Activated CD4-positive, CD25-positive, alpha-beta regulatory T cell treated with anti-CD3 and anti-CD28 coated beads, Interleukin-2, amount 50 U/mL, for 24 hours (primary cell): ENCODE results near the gene SLC24A3.

Experiments
- ATAC-seq, 2 donors: fragments of 150-1000 bp; cut with Tn5 transposase; one replicate each; pipeline ENCODE4 v1.10.0; 2021; ENCODE audit warnings: mild to moderate bottlenecking in 1 of 2, moderate library complexity in 1 of 2

Gene SLC24A3

DNA sequence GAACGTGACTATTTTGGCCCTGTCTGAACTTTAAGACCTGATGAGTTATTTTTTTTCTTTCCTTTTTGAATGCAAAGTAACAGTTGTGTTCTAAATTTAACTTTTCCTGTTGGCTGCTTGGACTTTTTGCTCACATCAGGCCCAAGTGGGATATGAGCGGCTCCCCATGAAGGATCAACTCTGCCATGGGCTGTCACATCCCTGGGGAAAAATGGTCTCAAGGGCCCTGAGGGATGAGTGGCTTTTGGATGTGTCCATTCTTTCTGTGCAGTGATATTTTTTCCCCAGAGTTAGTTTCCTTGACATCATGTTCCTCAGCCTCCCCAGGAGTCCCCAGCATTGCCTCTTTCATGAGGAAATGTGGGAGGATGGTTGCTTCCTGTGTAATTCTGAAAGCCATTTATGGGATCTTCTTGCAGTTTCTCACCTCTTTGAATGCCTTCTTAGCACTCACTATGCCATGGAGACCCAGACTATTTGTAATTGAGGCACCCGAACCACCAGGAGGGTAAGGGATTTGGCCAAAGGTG is 92.5 kb downstream of the SLC24A3 start:
- no peak for ATAC-seq

DNA sequence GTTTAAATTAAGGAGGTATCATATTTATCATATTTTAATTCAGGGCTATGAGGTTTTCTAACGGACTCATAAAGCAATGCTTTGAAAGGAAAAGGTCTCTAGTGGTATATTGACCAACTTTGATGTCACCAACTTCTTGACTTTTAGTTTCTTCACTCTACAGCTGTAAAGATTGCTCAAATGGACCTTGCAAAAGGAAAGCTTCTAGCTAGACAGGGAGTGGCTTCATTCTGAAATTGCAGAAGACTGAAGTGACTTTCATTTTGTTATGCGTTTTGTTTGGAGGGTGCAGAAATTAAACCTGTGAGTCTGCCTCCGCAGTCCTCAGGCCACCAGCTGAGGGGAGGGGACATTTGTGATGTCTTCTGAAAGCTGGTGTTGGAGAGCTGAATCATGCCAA is 95.7 kb downstream of the SLC24A3 start:
- ATAC-seq = no peak

DNA sequence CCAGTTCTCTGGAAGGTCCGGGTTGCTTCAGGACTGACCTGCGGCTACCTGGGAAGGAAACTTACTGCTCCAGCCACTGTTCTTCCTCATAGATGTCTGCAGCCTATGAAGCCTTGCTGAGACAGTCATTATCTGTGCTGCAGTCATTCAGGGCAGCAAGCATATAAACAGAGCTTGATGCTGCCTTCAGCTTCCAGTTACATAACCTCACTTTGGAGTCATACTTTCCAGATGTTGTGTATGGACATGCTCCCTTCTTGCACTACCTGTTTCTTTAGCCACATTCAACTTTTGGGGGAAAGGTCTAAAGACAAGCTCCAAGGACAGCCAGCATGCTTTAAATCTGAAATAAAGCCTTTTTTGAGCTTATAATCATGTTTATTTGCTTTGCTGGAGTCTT is 98.1 kb downstream of the SLC24A3 start:
- no peak for ATAC-seq

DNA sequence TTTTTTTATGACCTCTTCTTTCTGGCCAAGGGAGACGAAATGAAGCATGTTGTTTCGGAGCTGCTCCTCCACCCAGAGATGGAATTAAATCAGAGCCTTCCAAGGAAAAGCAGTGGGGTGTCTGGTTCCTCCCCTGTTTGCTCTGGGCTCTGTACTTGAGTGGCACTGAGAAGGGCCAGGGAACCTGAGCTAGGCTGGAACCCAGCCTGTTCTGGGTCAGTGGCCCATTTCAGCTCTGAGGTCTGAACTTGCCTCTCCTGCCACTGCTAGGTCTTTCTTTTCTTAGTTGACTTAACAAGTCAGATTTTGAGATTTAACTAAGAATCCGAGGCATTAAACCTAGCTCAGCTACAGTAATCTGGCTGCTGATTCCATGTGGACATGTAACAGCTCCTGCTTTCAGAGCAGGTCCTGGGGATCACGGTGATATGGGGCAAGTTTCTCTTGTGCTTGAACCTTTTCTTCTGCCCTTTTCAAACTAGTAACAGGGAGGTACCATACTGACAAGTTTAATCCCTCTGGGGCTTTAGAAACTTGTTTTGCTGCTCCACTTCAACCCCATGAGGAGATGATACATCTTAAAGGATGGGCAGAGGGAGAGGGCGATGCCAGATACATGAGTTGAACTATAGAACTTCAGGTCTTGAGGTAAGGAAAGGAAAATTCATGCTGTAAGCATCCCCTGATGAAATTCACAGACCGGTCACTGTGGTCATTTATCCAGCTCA is 101.1 kb downstream of the SLC24A3 start:
- no peak for ATAC-seq

DNA sequence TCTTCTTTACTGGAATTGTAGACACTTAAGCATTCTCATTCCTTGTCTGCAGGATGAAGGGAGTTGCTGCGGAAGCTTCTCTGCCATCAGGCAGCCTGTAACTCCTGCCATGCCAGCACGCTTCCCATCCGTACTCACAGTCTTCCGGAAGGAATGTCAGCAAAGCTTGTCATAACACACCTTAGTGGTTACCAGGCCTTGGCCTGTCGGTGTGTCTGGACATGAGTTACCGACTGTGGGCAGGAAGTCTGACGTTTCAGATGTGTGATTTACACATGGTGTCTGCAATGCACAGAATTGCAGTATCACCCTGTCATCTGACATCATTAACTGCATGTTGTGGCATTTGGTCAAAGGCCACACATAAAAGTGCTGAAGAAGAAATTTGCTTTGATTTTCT is 102.2 kb downstream of the SLC24A3 start:
- no peak for ATAC-seq

DNA sequence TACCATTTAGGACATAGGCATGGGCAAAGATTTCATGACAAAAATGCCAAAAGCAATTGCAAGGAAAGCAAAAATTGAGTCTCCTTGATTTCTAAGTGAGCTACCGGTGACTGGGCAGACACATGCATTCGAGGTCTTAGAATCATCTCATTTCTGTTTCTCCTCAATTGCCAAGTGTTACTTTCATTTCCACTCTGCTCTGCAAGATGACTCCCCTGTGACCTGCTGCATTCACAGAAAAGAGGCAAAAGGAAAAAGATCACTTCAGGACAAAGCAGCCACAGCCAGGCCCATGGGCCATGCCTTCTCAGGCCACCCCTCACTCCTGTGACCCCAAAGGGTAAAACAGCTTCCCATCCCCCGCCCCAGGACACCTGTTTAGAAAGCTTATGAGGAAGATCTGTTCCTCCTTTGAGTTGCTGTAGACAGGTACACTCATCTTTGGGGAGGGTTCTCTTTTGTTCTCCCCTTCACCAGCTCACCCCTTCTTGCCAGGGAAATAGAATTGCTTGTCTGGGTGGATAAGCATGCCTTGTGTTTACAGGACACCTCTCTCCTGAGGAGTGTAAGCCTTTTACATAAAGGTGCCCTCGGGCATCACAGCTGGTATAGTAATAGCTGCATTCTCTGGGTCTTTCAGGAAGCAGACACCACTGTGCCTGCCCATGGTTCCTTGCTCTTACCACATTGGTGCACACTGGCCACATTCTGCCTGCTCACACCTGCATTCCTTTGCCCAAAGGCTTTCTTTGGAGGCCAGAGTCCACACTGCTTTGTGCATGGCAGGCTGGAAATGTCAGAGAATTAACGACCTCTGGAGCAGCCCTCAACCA is 105.0 kb downstream of the SLC24A3 start:
- no peak for ATAC-seq

DNA sequence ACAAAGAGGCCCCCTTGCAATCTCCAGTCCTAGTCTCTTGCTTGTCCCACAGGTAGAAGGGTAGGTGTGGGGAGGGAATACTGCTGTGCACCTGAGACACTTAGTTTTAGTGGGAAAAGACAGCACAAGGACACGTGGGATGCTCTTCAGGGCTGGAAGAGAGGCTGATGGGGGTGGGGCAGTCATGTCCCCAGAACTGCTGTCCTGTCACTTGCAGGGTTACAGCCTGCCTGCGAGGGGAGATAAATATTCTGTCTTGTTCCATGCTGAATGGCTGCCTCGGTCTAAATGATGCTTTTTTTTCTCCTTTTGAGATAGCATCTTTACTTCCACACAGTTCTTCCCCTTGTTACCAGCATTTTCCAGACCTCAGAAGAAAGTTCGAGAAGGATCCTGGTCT is 106.2 kb downstream of the SLC24A3 start:
- ATAC-seq = no peak

DNA sequence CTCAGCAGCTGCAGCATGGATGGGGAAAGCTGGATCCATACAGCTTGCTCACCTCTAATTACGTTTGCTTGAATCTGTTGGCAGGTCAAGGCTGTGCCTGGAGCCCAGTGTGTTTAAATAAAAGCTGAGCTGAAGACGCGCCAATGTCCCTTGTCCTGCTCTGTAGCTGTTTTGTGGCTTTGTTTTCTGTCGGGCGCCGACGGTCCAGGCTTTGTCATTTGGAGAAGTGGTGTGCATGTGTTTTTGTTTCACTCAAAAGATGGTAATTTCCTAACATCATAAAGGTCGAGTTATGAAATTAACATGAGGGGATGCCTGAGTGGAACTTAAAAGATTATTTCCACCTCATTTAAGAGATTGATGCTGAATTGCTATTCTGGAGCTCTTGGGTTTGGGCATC is 107.6 kb downstream of the SLC24A3 start:
- no peak for ATAC-seq

DNA sequence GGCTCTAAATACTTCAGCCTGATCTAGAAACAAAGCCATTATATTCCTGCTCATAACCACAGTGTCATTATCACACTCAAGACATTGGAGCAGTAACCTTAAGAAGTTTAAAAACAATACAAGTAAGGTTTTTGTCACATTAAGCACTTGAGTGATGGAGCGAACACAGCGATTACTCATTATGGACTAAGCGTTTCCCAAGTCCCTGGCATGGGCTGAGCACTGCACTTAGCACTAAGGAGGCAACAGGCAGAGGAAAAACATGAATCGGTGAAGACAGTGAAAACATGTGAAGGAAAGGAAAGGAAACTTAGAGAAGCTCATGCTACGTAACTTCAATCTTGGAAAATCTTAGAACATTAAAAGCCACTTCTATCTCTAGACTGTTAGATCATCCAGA is 108.7 kb downstream of the SLC24A3 start:
- ATAC-seq = no peak

DNA sequence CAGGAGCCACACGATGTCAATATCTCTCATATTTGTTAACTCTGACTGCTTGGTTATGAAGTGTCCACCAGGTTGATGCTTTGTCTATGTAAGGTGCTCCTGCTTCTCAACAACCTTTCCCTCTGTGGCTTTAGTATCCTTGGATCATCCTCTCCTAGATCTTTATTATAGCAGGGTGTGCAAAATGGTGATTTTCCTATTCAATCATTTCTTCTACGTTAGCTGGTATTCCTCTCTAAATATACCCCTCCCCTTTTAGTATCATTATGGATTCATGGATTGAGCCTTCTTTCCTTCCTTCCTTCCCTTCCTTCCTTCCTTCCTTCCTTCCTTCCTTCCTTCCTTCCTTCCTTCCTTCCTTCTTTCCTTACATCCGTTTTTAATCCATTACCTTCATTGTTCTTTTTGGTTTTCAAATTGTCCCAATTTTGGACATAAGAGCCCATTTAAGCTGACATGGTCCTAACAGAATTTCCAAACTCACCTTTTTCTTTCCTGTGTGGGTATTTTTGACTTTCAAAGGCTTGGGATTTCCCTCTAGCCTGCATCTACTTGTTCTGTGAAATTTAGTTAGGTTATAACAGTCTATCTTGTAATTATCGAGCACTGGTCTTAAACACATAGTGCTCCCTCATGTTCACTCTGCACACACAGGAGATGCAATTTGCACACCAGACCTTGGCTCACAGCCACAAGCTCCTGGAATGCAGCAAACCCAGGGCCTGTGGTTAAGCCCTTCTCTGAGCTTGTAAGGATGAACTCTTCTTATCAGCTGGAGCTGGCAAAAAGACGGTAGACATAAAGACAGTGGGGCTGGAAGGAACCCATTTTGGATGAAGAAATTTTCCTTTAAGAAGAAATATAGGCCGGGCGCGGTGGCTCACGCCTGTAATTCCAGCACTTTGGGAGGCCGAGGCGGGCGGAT is 109.9 kb downstream of the SLC24A3 start:
- no peak for ATAC-seq

DNA sequence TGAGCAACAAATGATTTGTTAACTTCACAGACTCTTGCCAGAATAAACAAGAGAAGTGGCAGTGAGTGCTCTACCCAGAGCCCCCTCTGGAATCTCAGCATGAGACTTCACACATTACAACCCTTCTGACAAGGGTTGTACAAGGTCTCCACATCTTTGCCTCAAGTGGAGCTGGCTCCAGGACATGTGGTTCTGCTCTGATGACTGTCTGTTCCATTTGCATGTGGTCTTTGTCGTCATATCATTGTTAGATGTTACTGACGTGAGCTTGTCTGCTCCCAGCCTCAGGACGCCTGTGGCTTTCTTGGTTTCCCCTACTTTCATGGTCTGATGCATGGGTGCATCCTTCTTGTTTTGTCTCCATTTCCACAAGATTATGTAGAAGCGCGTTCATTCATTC is 115.0 kb downstream of the SLC24A3 start:
- ATAC-seq = no peak

DNA sequence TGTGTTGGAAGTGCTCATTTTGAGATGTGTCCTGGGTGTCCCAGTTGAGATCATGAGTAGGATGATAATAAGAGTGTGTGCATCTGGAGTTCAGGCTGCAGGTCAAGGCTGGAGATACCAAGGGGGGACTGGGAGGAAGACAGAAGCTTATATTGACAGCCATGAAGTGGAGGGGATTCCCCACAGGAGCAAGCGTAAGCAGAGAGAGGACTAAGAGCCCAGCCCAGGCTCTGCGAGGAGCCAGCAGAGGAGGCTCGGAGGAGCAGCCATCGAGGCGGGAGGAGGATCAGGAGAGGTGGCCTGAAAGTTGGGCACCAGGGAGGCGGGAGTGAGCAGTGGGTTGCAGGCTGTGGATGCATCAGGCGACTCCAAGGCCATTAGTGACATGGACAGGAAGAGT is 116.2 kb downstream of the SLC24A3 start:
- no peak for ATAC-seq

DNA sequence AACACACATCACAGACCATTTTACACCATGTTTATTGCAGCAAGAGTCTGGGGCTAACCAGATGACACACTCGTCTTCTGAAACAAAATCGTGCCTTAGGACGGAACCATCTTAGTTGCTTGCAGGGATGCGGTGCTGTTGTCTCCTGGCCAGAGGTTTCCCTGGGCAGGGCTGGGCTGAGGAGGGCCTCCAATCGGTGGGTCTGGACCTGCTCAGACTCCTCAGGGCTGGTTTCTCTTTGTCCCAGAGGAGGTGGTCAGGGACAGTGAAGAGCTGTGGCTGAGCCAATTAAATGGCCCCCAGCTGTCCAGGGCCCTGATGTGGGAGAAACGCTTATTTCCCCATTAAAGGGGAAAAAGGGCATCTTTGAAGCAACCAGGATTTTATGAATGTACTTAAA is 117.6 kb downstream of the SLC24A3 start:
- ATAC-seq = no peak

DNA sequence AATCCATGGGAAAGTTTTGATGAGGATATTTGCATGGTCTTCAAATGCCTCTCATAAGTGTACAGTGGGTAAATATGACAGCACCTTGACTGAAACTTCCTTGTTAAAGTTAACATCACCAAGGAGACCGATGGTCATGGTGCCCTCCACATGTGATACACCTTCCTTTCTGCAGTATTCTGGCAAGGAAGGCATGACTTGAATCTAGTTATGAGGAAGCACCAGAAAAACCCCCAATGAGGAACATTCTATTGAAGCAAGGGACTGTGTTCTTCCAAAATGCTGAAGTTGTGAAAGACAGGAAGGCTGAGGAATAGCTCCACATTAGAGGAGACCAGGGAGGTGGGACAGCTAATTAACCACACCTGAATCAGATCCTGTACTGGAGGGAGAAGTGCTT is 118.3 kb downstream of the SLC24A3 start:
- no peak for ATAC-seq

DNA sequence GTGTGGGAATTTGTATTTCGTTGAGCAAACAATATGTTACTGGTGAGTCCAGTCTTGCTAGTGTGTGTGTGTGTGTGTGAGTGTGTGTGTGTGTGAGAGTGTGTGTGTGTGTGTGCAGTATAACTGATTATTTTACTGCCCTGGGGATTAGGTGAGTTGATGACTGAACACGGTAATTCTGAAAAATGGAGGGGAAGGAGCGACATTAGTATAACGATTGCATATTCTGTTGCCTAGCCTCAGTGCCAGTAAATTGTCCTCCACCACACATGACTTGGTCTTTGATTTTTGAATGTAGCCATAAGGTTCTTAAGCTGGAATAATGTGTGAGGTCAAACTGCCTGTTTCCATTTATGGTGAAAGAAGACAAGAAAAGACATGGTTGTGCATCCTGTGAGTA is 121.1 kb downstream of the SLC24A3 start:
- ATAC-seq = no peak

DNA sequence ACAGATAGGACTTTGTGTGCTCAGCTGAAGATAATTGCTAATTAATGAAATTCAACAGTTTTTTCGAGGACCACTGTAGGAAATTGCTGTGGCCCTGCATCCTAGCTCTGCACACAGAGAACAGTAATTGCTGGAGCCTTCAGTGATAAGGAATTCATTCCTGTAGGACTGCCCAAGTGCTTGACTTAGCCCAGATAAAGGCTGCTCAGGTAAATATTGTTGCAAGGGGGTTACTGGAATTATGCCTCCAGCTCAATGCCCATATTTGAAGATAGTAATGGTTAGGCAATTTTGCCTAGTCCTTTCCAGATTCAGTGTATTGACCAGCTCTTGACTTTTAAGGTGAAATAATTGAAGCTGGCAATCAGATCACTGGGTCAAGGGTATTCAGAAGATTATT is 122.9 kb downstream of the SLC24A3 start:
- ATAC-seq = no peak

DNA sequence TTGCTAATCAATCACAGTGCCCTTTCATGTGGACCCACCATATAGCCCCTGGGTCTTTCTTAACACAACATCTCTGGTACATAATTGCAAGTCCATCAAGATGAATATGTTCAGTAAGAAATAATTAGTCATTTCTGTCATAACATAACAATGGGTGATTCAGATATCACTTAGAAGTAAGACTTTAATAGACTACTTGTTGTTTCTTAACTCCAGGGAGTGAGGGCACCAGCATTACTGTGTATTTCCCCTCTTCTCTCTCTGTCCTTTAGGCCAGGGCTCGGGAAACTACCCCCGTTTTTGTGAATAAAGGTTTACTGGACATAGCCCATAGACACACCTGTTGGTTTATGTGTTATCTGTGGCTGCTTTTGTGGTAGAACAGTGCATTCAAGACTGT is 123.5 kb downstream of the SLC24A3 start:
- no peak for ATAC-seq

DNA sequence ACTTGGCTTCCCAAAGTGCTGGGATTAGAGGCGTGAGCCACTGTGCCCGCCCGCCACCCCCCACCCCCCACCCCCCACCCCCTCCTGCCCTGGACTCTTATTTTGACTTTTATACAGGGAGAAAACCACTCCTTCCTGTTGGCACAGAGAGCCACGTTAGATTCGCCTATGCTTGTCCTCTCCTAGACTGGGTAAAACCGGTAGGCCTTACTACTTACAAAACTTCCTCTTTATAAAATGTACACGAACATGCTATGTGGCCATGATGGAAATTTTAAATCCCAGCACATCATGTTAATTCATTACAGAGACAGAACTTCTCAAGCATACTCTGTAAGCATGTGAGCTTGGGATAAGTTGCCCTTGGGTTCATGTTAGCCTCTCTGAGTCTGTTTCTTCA is 124.2 kb downstream of the SLC24A3 start:
- ATAC-seq = no peak

DNA sequence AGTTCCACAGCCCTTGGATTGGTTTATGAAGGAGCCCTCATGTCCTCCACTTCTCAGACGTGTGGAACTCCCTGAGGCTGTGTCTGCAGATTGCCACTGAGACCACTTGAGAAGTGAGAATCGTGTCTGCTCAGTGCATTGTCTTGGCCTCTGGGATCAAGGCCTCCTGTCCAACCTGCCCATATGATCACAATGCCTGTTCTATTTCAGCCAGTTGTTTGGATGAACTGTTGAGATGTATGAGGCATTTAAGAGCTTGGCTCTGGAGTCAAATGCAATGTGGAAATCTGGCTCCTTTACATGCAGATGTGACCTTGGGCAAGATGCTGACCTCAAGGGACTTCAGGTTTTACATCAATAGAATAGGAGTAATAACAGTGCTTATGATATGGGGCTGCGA is 125.9 kb downstream of the SLC24A3 start:
- no peak for ATAC-seq

DNA sequence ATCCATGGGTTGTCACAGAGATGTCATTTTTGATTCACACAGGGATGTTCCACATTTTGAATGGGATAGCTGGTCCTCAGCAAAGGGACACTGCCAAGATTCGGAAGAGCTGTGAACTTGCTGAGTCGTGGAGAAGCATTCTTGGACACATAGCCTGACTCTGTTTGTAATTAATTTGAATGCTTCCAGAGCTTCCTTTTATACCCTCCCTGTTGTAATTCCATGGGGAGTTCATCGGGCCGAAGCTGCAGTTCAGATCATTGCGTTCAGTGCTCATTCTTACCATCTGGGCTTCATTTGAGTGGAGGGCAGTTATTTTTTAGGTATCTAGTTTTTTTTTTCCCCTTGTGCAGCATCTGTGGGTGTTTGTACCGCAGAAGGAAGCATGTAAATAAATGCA is 126.5 kb downstream of the SLC24A3 start:
- no peak for ATAC-seq

DNA sequence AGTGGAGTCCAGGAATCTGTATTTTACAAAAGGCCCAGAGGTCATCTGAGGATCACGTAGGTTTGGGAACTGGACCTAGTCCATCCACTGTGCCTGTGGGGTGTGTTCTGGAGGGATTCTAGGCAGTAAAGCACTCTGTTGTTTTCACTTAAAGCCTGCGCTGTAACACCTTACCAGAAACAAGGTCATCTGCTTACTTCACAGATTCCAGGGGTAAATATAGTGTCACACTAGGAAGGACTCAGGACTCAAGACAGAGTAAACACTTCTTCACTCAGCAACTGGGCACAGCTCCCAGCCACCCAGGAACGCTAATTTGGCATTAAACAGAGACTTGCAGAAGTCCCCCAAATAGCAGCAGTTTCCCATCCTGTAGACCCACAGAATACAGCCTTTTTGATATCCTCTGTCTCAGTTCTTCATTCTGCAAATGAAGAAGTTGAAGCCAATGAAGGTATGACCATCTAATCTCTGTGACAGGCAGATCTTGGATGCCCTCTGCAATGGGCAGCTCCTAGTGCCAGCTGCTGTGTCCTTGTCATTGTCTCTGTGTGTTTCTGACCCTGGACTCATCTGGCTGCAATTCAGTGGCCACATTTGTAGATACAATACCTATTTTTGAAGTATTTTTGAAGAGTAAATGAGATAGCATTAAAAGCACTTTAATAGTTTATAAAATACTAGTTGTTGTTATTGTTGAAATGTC is 129.1 kb downstream of the SLC24A3 start:
- no peak for ATAC-seq

DNA sequence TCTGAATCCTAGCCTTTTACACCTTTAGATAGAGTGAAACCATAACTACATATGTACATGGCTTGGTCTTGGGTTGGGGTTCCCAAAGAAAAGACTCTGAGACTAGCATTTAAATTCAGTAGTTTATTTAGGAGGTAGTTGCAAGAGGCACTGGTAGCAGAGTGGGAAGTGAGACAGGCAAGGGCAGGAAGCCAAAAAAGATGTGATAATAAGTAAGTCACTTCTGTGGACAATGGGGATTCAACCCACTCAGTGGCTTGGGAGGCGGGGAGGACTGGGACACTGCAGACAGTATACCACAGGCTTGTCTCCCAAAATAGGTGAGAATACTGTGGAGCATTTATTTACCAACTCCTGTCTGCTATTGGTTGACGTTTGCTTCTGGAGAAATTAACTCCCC is 131.9 kb downstream of the SLC24A3 start:
- ATAC-seq = no peak
